ENCODE measurements around the gene SH3PXD2A. TPM values are rescaled to one million over a fixed set of nuclear protein-coding genes. Genes with fewer than 3 reads are reported as not detected.

Gene SH3PXD2A
- total and polyA plus RNA-seq, 2 of the 4 experiments (the other 2 are of a cell fraction): 6.3 to 23.0 TPM

GRCh38 chr10:103747193-103747865, 108.0 kb downstream of the SH3PXD2A start:
- no peak overlapping the region for H2BK120ac ChIP-seq (ENCODE audit: low read depth, low read length)
- no peak overlapping the region for H3K9ac ChIP-seq (ENCODE audit: low read depth, low read length)
- no peak overlapping the region for H3K27ac ChIP-seq (ENCODE audit: insufficient read depth, low read length)
- H2BK5ac ChIP-seq (ENCODE audit: low read depth, low read length, poor library complexity, severe bottlenecking): no peak overlapping the region
- dilution Hi-C loops (cut with HindIII; ENCODE audit: low sequenced_read_pairs, unreplicated experiment): no loop called here
- no peak overlapping the region for H3K18ac ChIP-seq (ENCODE audit: low read depth, low read length)
- H3K27me3 ChIP-seq (ENCODE audit: control insufficient read depth, insufficient read depth, low read length): no peaks in the 10 kb centered on the region
- in situ Hi-C loops (cut with MboI; ENCODE audit: low sequenced_read_pairs): no loop called here
- H3K36me3 ChIP-seq (ENCODE audit: control insufficient read depth, insufficient read depth, low read length): no peaks in the 10 kb centered on the region
- no peak overlapping the region for H3K4me3 ChIP-seq (ENCODE audit: insufficient read depth, low read depth, low read length)
- CTCF ChIA-PET: no interaction called here
- H3K9me3 ChIP-seq (ENCODE audit: control insufficient read depth, insufficient read depth, low read length): no peaks in the 10 kb centered on the region
- H3K14ac ChIP-seq (replicated peaks; ENCODE audit: low read depth, low read length): no peak overlapping the region
- ATAC-seq (ENCODE audit: low read depth): no peak
- H3K9me1 ChIP-seq (ENCODE audit: insufficient read depth, low read length): no peaks in the 10 kb centered on the region; the same call in 1 of the 2 replicates
- 96% methylated on average over 6 of the region's 14 CpGs; no CpG with 5 or more reads in 1 of the 2 experiments for WGBS, 2 experiments (ENCODE audit: extremely low coverage in 2 of 2, insufficient read length in 1 of 2)
- H4K20me1 ChIP-seq (ENCODE audit: insufficient read depth, low read length): no peaks in the 10 kb centered on the region
- peaks cover 0 to 18% of the 10 kb centered on the region in 2 experiments; a peak in 2 of 4 replicates for H3K79me1 ChIP-seq (ENCODE audit: low read depth in 1 of 2, low read length in 2 of 2)
- peaks cover 6% of the 10 kb centered on the region; the same call in 1 of the 2 replicates for H3K4me1 ChIP-seq (ENCODE audit: control insufficient read depth, insufficient read depth, low read length)
- no peak overlapping the region for H3K4me2 ChIP-seq (ENCODE audit: low read depth, low read length)
- intact Hi-C loops (cut with micrococcal nuclease): loop anchor here (1.0 kb wide), 1 partner anchor 12 kb away; no protein-coding TSS in a partner anchor
- no TSS peak for BruUV-seq (replicated peaks)
- no peak overlapping the region for H2BK20ac ChIP-seq (ENCODE audit: low read depth, low read length)
- H4K91ac ChIP-seq (ENCODE audit: insufficient read depth, low read depth, low read length): no peak overlapping the region; the same call in 1 of the 2 replicates
- H3K4ac ChIP-seq (ENCODE audit: low read depth, low read length): no peak overlapping the region
- peak overlapping the region; percentile 23 for H2AFZ ChIP-seq (replicated peaks; ENCODE audit: low read length, poor library complexity)
- DNase-seq: peak; percentile 37
- H4K5ac ChIP-seq (ENCODE audit: low read depth, low read length): no peak overlapping the region
- H4K8ac ChIP-seq (ENCODE audit: low read depth in 2 of 2, low read length in 2 of 2): no peak overlapping the region
- H3K56ac ChIP-seq (ENCODE audit: extremely low read depth, insufficient read depth, low read length): no peak overlapping the region
- no peak overlapping the region for H2AK9ac ChIP-seq (replicated peaks; ENCODE audit: low read depth, low read length, poor library complexity)
- no peak overlapping the region for H2AK5ac ChIP-seq (ENCODE audit: low read depth, low read length)
- no peak overlapping the region for H3K23ac ChIP-seq (ENCODE audit: low read depth, low read length)
- no peak overlapping the region for H2BK15ac ChIP-seq (ENCODE audit: low read depth, low read length)
- POLR2A ChIA-PET (ENCODE audit: unreplicated experiment): no interaction called here
- TF ChIP-seq, protein P1, sequence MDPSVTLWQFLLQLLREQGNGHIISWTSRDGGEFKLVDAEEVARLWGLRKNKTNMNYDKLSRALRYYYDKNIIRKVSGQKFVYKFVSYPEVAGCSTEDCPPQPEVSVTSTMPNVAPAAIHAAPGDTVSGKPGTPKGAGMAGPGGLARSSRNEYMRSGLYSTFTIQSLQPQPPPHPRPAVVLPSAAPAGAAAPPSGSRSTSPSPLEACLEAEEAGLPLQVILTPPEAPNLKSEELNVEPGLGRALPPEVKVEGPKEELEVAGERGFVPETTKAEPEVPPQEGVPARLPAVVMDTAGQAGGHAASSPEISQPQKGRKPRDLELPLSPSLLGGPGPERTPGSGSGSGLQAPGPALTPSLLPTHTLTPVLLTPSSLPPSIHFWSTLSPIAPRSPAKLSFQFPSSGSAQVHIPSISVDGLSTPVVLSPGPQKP (IDR thresholded peaks at IDR 0.05; ENCODE audit: borderline replicate concordance, low read depth, low read length): no peak
